ENCODE data around the gene LMNTD1.
"Not testable (repeated sequence)": the region's sequence is repeated elsewhere in the genome, so short reads cannot be mapped to it uniquely, and the experiment has no call there.

Gene LMNTD1

GRCh38 chr12:25427337-25428249 lies 125.5 kb downstream of the LMNTD1 start:
- DNase-seq (ENCODE audit: low read depth): no peak

- DNase-seq (ENCODE audit: low read depth): not testable (repeated sequence)
Observed at GRCh38 chr12:25426821-25427220, 126.3 kb downstream of the LMNTD1 start.
